Muscle layer of colon (tissue), 2 donors: ENCODE results near the gene HAPSTR1.
"Not testable (repeated sequence)": the region's sequence is repeated elsewhere in the genome, so short reads cannot be mapped to it uniquely, and the experiment has no call there.

Source experiments
- H3K27ac ChIP-seq: one replicate; pipeline ENCODE4 v1.7.0; 2013; ENCODE audit warnings: low read depth, mild to moderate bottlenecking, low read length, moderate library complexity
- H3K27me3 ChIP-seq, 2 donors: one replicate each; pipeline ENCODE4 v1.7.0; 2013; ENCODE audit warnings: low read length in 2 of 2, mild to moderate bottlenecking in 2 of 2; ENCODE audit not compliant: insufficient read depth in 2 of 2, control insufficient read depth in 1 of 2
- H3K36me3 ChIP-seq: one replicate; pipeline ENCODE4 v1.7.0; 2013; ENCODE audit warnings: mild to moderate bottlenecking, low read length; ENCODE audit not compliant: insufficient read depth
- H3K4me1 ChIP-seq: one replicate; pipeline ENCODE4 v1.7.0; 2013; ENCODE audit warnings: mild to moderate bottlenecking, low read length; ENCODE audit not compliant: insufficient read depth
- H3K4me3 ChIP-seq, 2 donors: one replicate each; pipeline ENCODE4 v1.7.0; 2013; ENCODE audit warnings: low read length in 2 of 2, low read depth in 1 of 2, mild to moderate bottlenecking in 1 of 2, moderate library complexity in 1 of 2
- H3K9ac ChIP-seq: one replicate; pipeline ENCODE4 v1.7.0; 2013; ENCODE audit warnings: low read length
- H3K9me3 ChIP-seq: one replicate; pipeline ENCODE4 v1.7.0; 2013; ENCODE audit warnings: mild to moderate bottlenecking, low read length
- donor health status: abdominal sarcoma.
- donor health status: Adenocarcinoma of cecum.

The HAPSTR1 gene, protein sequence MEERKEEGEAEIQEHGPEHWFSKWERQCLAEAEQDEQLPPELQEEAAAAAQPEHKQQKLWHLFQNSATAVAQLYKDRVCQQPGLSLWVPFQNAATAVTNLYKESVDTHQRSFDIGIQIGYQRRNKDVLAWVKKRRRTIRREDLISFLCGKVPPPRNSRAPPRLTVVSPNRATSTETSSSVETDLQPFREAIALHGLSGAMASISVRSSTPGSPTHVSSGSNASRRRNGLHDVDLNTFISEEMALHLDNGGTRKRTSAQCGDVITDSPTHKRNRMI

DNA sequence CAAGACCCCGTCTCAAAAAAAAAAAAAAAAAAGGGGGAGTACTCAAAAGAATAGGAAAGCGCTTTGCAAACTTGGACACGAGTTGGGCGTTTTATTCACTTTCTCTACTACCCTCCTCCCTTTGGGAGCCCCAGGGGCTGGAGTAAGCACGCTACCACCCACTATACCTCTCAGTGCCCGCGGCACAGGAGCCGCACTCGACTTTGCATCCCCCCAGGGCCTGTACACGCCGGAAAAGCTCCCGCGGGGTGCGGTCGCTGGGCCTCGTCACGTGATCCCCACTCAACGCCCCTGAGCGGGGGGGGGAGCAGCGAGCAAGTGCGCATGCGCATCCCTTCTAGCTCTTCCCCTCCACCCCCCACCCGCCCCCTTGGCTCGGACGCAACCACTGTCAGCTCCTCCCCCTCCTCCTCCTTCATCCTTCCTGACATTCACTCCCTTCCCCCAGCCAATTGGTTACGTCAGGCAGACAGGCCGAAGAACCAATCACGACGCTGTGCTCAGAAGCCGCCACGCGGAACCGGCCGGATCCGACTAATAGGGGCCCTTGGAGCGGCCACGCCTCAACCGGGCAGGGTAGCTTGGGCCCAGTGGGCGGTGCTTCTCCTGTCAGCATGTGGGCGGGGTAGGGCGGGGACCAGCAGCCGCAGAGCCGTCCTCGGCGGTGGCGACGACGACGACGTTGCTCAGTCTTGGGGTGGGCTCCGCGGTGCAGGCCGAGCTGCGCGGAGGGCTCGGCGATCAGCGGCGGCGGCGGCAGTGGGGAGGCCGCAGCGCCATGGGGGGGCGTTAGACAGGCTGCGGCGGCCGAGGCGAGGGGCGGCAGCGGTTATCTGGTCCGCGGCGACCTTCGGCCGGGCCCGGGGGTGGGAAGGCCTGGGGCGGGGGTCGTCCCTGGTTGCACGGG lies at the start of gene HAPSTR1:
HAPSTR1 (plus strand) TSS at position 685 of the 907 bp plus-strand sequence. CDS start 401 bp downstream, outside the sequence.
- H3K9ac ChIP-seq = peak within 1 kb of the TSS; percentile 80
- no peaks in the 10 kb centered on the region for H3K36me3 ChIP-seq
- H3K4me3 ChIP-seq = peak within 1 kb of the TSS; percentile 91 to 96

GRCh38 chr16:9042533-9042932 lies 48.9 kb upstream of the HAPSTR1 start:
- peaks cover 3% of the 10 kb centered on the region for H3K4me1 ChIP-seq
- H3K36me3 ChIP-seq = no peaks in the 10 kb centered on the region
- no peak overlapping the region for H3K4me3 ChIP-seq
- H3K27me3 ChIP-seq = no peaks in the 10 kb centered on the region
- no peak overlapping the region for H3K27ac ChIP-seq
- H3K9ac ChIP-seq = no peak overlapping the region
- H3K9me3 ChIP-seq = no peaks in the 10 kb centered on the region

More for the DNA sequence above, at the start of gene HAPSTR1:
- H3K4me1 ChIP-seq = peaks cover 26% of the 10 kb centered on the region
- H3K9me3 ChIP-seq = no peaks in the 10 kb centered on the region
- peak within 1 kb of the TSS; percentile 98 for H3K27ac ChIP-seq
- H3K27me3 ChIP-seq = no peaks in the 10 kb centered on the region

GRCh38 chr16:9042964-9043680 lies 48.3 kb upstream of the HAPSTR1 start:
- Histone ChIP-seq H3K27ac (no peak overlapping the region), H3K9ac (no peak overlapping the region), H3K27me3 (no peaks in the 10 kb centered on the region), H3K4me3 (no peak overlapping the region), H3K4me1 (peaks cover 8% of the 10 kb centered on the region), H3K9me3 (no peaks in the 10 kb centered on the region), H3K36me3 (no peaks in the 10 kb centered on the region)

GRCh38 chr16:9045562-9045961 lies 45.9 kb upstream of the HAPSTR1 start:
- H3K4me3 ChIP-seq, H3K36me3 ChIP-seq, H3K27ac ChIP-seq, H3K9me3 ChIP-seq, H3K27me3 ChIP-seq, H3K9ac ChIP-seq: not testable (repeated sequence)
- H3K4me1 ChIP-seq = peaks cover 11% of the 10 kb centered on the region

DNA sequence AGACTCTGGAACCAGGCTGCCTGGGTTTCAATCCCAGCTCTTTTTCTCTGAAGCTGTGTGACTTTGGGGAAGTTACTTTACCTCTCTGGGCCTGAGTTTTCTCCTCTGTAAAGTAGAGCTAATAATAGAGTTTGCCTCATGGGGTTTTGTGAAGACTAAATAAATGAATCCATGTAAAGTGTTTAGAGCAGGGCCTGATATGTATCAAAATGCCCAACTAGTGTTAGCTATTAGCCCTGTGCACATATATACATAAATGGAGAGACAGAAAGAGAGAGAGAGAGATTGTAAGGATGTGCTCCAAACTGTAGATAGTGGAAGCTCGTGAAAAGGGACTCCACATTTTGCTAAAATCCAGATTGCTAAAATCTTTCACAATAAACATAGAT lies 44.8 kb upstream of the HAPSTR1 start:
- no peak overlapping the region for H3K4me3 ChIP-seq
- no peak overlapping the region for H3K9ac ChIP-seq
- H3K9me3 ChIP-seq = no peaks in the 10 kb centered on the region
- no peaks in the 10 kb centered on the region for H3K27me3 ChIP-seq
- no peaks in the 10 kb centered on the region for H3K36me3 ChIP-seq
- H3K4me1 ChIP-seq = peaks cover 11% of the 10 kb centered on the region
- no peak overlapping the region for H3K27ac ChIP-seq

DNA sequence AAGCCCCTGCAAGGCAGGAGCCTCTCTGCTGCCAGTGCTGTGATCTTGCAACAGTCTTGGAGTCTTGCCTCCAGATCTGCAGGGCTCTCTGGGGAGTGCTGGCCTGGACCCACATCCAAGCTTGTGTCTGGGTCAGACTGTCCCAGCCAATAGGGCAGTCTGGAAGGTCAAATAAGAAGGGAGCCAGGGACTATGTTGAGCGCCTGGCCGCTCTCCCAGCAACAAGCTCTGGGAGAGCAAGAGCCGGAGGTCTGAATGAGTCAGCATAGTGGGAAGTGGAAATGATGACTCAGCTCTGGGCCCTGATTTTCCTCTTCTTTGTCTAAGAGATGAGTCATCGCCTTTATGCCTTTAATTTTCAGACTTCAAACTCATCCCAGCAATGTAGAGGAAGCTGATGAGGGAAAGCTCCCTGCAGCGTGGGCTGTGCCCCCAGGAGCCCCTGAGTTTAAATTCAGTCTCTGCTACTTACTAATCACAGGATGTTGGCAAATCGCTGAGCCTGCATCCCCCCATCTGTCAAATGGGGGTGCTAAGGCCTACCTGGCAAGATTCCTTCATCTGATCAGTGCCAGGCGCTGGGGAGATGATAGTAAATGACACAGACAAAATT lies 43.6 kb upstream of the HAPSTR1 start:
- H3K9ac ChIP-seq = no peak overlapping the region
- H3K4me3 ChIP-seq = no peak overlapping the region
- no peaks in the 10 kb centered on the region for H3K27me3 ChIP-seq
- H3K27ac ChIP-seq = peak overlapping the region; percentile 12
- peaks cover 11% of the 10 kb centered on the region for H3K4me1 ChIP-seq
- no peaks in the 10 kb centered on the region for H3K36me3 ChIP-seq
- no peaks in the 10 kb centered on the region for H3K9me3 ChIP-seq

DNA sequence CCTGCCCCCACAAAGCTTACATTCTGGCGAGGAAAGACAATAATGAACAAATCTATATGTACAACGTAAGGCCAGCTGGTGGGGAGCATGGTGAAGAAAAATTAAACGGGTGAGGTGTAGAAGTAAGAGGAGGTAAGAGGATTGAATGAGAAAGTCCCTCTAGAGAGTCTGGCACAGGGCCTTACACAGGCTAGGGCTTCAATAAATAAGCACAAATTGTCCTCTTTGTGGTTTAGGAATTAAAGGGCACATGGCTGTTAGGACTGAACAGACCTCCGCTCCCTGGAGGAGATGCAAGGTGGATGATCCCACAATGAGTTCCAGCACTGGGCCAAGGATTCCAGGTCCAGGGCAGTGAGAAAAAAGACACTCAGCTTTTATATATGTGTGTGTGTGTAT lies 43.1 kb upstream of the HAPSTR1 start:
- no peak overlapping the region for H3K9ac ChIP-seq
- no peaks in the 10 kb centered on the region for H3K27me3 ChIP-seq
- H3K4me3 ChIP-seq = no peak overlapping the region
- peaks cover 11% of the 10 kb centered on the region for H3K4me1 ChIP-seq
- H3K27ac ChIP-seq = peak overlapping the region; percentile 12
- no peaks in the 10 kb centered on the region for H3K36me3 ChIP-seq
- H3K9me3 ChIP-seq = no peaks in the 10 kb centered on the region

GRCh38 chr16:9049241-9049640 lies 42.2 kb upstream of the HAPSTR1 start:
- H3K4me1 ChIP-seq = peaks cover 11% of the 10 kb centered on the region

GRCh38 chr16:9050102-9050830 lies 41.2 kb upstream of the HAPSTR1 start:
- Histone ChIP-seq H3K4me3 (no peak overlapping the region), H3K9me3 (no peaks in the 10 kb centered on the region), H3K36me3 (no peaks in the 10 kb centered on the region), H3K27me3 (no peaks in the 10 kb centered on the region), H3K4me1 (peaks cover 11% of the 10 kb centered on the region), H3K9ac (no peak overlapping the region), H3K27ac (no peak overlapping the region)

More at GRCh38 chr16:9049241-9049640, 42.2 kb upstream of the HAPSTR1 start:
- H3K36me3 ChIP-seq = no peaks in the 10 kb centered on the region
- H3K9me3 ChIP-seq = no peaks in the 10 kb centered on the region
- no peaks in the 10 kb centered on the region for H3K27me3 ChIP-seq
- H3K4me3 ChIP-seq = no peak overlapping the region
- no peak overlapping the region for H3K27ac ChIP-seq
- no peak overlapping the region for H3K9ac ChIP-seq

GRCh38 chr16:9053006-9053601 lies 38.3 kb upstream of the HAPSTR1 start:
- H3K9ac ChIP-seq = no peak overlapping the region
- H3K27me3 ChIP-seq = no peaks in the 10 kb centered on the region
- no peak overlapping the region for H3K4me3 ChIP-seq
- H3K4me1 ChIP-seq = peaks cover 2% of the 10 kb centered on the region
- no peak overlapping the region for H3K27ac ChIP-seq
- no peaks in the 10 kb centered on the region for H3K9me3 ChIP-seq
- H3K36me3 ChIP-seq = no peaks in the 10 kb centered on the region
